Stimulated activated CD4-positive, alpha-beta T cell treated with anti-CD3 and anti-CD28 coated beads, Interleukin-4, amount 100 ng/mL, for 48 hours (primary cell): ENCODE measurements around the gene CDHR1.

Experiments used
- DNase-seq, 2 donors: peaks; one replicate each; pipeline ENCODE4 v3.0.0-alpha.2; 2020; ENCODE audit warnings: low read depth in 2 of 2

Gene CDHR1

GRCh38 chr10:84200537-84201243, 6.4 kb downstream of the CDHR1 start:
- no peak for DNase-seq

DNA sequence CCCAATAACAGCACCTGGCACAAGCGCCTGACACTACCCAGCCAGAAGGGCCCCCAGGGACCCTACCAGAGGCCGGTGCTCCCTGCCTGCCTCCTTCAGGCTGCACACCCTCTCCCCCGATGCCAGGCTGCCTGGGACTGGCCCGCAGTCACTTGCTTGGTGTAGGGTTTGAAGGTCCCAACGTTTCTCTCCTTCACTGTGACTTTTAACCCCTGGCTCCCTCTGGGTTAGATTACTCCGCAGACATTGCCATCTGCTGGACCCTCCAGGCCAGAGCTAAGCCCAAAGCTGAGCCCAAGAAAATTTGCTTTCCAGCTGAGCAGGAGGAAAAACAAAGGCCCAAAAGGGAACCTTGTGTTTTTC, 6.9 kb downstream of the CDHR1 start:
- DNase-seq: no peak

GRCh38 chr10:84201682-84202081, 7.3 kb downstream of the CDHR1 start:
- DNase-seq: no peak

DNA sequence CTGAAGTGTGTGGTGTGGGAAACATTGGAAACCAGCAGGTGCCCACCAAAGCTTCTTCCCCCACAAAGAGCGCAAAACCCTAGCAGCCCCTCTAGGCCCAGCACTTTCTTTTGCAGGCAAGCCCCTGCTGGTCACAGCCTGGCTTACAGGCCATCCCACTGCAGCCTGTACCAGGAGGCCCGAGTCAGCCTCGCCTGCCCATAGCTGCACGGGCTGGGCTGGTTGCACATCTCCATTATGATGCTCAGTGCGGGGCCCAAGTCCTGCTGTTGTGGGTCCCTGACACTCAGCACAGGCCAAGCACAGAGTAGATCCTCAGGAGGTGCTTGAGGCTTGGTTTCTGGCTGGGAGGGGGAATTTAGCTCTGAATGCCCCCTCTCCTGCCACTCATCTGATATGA, 8.0 kb downstream of the CDHR1 start:
- no peak for DNase-seq

- no peak for DNase-seq
Measured at GRCh38 chr10:84204122-84204521, 9.8 kb downstream of the CDHR1 start.

DNA sequence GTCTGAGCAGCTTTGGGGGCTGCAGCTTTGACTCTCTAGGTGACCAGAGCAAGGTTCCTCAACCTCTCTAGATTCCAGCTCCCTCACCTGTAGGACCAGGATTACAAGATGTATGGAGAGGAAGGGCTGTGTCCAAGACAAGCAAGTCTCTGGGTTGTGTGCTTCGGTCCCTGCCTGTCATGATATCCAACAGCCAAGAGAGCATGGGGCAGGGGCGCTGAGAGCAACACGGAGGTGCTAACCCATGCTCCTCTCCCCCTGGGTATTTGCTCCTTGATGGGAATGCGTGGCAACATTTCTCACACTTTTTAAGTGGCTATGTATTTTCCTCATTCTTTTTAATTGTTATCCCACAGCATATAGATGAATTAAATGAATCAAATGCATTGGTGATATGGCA, 10.3 kb downstream of the CDHR1 start:
- DNase-seq: no peak

GRCh38 chr10:84205049-84205852, 10.9 kb downstream of the CDHR1 start:
- DNase-seq: peak; percentile 59 to 60

DNA sequence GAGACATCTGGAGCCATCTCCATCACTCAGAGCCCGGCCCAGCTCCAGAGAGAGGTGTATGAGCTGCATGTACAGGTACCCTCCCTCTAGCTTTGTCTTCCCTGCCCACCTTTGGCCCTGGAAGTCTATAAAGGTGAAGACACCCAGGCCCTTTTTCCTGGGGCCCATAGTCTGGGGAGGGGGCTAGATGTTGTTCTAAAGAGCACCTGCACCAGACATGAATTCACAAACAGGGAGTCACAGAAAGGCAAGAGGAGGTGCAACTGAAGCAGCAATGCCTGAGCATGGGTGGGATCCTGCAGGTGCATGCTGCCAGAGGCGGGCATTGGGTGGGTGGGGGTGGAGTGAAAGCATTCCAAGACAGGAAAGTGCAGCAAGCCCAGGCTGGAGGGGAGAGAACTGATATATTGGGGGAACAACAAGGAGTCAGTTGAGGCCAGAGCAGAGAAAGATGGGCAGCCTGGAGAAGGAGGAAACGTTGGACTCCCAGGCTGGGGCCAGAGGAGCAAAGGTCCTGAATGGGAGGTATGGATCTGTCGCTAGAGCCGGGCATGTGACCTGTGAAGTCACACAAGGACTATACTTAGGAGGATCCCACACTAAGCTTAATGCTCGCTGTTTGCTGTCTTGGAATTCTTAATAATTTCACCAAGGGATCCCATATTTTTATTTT, 11.7 kb downstream of the CDHR1 start:
- DNase-seq: no peak

GRCh38 chr10:84208023-84208422, 13.7 kb downstream of the CDHR1 start:
- no peak for DNase-seq

DNA sequence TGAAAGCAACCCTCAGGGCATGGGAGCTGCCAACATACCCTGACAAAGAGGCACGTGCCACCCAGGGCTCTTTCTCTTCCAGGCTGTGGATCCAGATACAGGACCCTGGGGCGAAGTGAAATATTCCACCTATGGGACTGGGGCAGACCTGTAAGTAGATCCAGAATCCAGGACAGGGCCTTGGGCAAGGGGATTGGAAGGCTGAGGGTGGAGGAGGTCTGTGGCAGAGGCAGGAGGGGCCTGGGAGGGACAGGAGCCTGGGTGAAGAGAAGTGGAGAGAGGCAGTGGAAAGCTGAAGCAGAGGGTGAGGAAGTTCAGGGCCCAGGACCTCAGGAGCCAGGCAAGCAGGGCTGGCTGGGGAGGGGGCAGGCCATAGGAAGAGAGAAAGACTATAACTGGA, 17.2 kb downstream of the CDHR1 start:
- DNase-seq: no peak

GRCh38 chr10:84212014-84212413, 17.7 kb downstream of the CDHR1 start:
- DNase-seq: no peak

- DNase-seq: no peak
Measured at GRCh38 chr10:84213076-84213475, 18.7 kb downstream of the CDHR1 start.

DNA sequence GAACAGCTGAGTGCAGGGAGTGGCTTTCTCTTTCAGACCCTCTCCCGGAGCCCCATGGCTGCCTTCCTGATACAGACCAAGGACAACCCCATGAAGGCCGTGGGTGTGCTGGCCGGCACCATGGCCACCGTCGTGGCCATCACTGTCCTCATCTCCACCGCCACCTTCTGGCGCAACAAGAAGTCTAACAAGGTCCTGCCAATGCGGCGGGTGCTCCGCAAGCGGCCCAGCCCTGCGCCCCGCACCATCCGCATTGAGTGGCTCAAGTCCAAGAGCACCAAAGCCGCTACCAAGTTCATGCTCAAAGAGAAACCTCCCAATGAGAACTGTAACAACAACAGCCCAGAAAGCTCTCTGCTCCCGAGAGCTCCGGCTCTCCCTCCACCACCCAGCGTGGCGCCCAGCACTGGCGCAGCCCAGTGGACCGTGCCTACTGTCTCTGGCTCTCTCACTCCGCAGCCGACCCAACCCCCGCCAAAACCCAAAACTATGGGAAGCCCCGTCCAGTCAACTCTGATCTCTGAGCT, 19.8 kb downstream of the CDHR1 start:
- DNase-seq: no peak

- DNase-seq: peak; percentile 23 to 28
Measured at GRCh38 chr10:84214612-84215235, 20.4 kb downstream of the CDHR1 start.

DNA sequence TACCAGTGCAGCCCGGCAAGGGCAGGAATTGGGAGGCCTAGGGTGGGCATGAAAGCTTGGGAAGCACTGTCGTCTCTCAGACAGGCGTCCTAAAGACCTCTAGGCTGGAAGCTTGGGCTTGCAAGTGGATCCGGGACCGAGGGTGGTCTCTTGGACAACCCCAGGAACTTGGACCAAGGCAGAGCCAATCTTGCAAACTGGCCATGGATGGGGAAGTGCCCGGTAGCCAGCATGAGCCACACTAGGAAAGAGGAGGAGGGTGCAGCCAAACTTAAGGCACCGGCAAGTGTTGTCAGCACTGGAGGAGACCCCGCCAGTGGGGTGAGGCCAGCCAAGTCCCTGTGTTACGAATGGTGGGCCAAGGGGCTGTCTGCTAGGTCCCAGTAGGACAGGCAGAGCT, 22.5 kb downstream of the CDHR1 start:
- no peak for DNase-seq

DNA sequence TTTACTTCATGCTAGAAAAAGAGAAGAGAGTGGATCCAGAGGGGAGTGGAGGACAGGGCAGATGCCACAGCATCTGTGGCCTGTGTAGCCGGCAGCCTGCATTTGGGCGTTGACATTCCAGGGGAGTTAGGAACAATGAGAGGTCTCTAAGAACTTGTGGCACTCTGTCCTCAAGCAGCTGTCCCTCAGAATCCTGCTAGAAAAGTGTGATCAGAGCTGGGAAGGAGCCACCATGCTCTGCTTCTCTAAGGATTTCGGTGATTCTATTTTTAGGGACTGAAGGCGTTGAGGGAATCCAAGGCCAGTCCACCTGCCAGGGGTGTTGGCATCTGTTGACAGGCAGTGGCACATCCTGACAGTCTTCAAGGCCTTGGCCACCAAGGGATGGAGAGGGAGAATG, 23.4 kb downstream of the CDHR1 start:
- no peak for DNase-seq

- DNase-seq: no peak
Measured at GRCh38 chr10:84221916-84222315, 27.6 kb downstream of the CDHR1 start.

- DNase-seq: no peak
Measured at GRCh38 chr10:84224411-84225028, 30.2 kb downstream of the CDHR1 start.

DNA sequence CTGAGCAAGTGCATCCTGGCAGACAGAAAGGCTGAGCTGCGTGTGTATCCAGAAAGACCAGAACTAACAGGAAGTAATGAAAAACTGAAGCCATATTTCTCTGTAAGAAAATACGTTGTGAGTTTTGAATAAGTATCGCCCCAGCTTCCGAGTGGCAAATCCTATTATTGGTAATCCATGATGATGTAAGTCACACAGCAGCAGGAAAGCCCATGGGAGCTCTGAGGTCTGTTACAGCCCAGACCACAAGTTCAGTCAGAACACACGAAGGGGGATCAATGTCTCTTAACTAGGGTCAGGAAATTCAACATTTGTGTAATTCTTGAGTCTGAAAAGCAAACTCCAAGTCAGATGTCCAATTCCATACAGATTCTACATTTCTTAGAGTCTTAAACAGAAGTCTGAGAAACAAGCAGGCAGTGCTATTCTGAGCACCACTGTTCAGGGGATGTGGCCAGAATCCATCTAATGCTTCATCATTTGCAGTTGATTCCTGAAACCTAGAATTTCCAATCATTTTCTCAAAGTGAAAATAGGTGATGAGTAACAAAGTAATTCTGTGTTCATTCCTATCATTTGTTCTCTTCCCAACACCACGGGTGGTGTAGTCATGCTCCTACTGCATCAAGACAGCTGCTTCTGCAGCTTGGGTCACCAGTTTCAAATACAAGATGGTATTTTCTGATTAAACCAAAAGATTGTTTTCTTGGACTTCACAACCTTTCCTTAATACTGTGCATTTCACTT, 31.3 kb downstream of the CDHR1 start, which contains the start of gene LRIT2:
TSS of gene LRIT2 (minus strand) at position 118 of the 747 bp plus-strand sequence. CDS start at position 94, 24 bp downstream.
- no peak for DNase-seq

- DNase-seq: no peak
Measured at GRCh38 chr10:84226616-84227015, 32.3 kb downstream of the CDHR1 start.

- DNase-seq: no peak
Measured at GRCh38 chr10:84227810-84228209, 33.5 kb downstream of the CDHR1 start.
